Measurements from ENCODE around the gene RMI1.

Gene RMI1

GRCh38 chr9:83971485-83971884 is 9.1 kb upstream of the RMI1 start:
- DNase-seq = no peak

- no peak for DNase-seq
Measured at GRCh38 chr9:83972286-83972685, 8.3 kb upstream of the RMI1 start.

- DNase-seq = no peak
Measured at GRCh38 chr9:83975300-83975699, 5.3 kb upstream of the RMI1 start.

- DNase-seq = no peak
Measured at GRCh38 chr9:83976372-83976771, 4.2 kb upstream of the RMI1 start.

GRCh38 chr9:83977196-83977595 is 3.4 kb upstream of the RMI1 start:
- DNase-seq = no peak

- peak; percentile 59 to 62 for DNase-seq
Measured at GRCh38 chr9:83978992-83979811, 1.4 kb upstream of the RMI1 start.

- DNase-seq = peak; percentile 87 to 88
Measured at GRCh38 chr9:83979812-83980394, 702 bp upstream of the RMI1 start, which contains the start of gene HNRNPK. Gene HNRNPK (minus strand): TSS chr9:83980215. CDS start chr9:83978252, 1,963 bp downstream.

GRCh38 chr9:83981126-83981871 is 694 bp downstream of the RMI1 start:
- peak; percentile 55 to 57 for DNase-seq

GRCh38 chr9:83986195-83986594 is 5.6 kb downstream of the RMI1 start:
- DNase-seq = peak in 1 of 2 experiments; percentile 22

- no peak for DNase-seq
Measured at GRCh38 chr9:83986765-83987401, 6.3 kb downstream of the RMI1 start.

GRCh38 chr9:83987402-83987791 is 6.8 kb downstream of the RMI1 start:
- no peak for DNase-seq

GRCh38 chr9:83988411-83988810 is 7.8 kb downstream of the RMI1 start:
- DNase-seq = no peak

- DNase-seq = no peak
Measured at GRCh38 chr9:83991355-83991754, 10.8 kb downstream of the RMI1 start.

GRCh38 chr9:83992407-83992806 is 11.8 kb downstream of the RMI1 start:
- no peak for DNase-seq

- no peak for DNase-seq
Measured at GRCh38 chr9:83992901-83993300, 12.3 kb downstream of the RMI1 start.

GRCh38 chr9:83996126-83996525 is 15.5 kb downstream of the RMI1 start:
- DNase-seq = no peak

- DNase-seq = no peak
Measured at GRCh38 chr9:83999141-83999918, 18.7 kb downstream of the RMI1 start.

GRCh38 chr9:84000186-84000585 is 19.6 kb downstream of the RMI1 start:
- no peak for DNase-seq

GRCh38 chr9:84001621-84002020 is 21.0 kb downstream of the RMI1 start:
- peak; percentile 53 to 58 for DNase-seq

- no peak for DNase-seq
Measured at GRCh38 chr9:84002344-84002743, 21.7 kb downstream of the RMI1 start.

- DNase-seq = no peak
Measured at GRCh38 chr9:84003246-84003645, 22.6 kb downstream of the RMI1 start.

- DNase-seq = no peak
Measured at GRCh38 chr9:84007662-84008061, 27.1 kb downstream of the RMI1 start.

All from Kasumi-1 (cell line).